Activated T-helper 9 cell treated with anti-CD3 and anti-CD28 coated beads, Interleukin-2, amount 50 U/mL, for 16 hours (primary cell): Measurements from ENCODE around the gene CALR3.
"Not testable (repeated sequence)": the region's sequence is repeated elsewhere in the genome, so short reads cannot be mapped to it uniquely, and the experiment has no call there.

ENCODE experiments used
- DNase-seq: peaks from one replicate; pipeline ENCODE4 v3.0.0-alpha.2; 2020; ENCODE audit warnings: low read depth

Gene CALR3, protein sequence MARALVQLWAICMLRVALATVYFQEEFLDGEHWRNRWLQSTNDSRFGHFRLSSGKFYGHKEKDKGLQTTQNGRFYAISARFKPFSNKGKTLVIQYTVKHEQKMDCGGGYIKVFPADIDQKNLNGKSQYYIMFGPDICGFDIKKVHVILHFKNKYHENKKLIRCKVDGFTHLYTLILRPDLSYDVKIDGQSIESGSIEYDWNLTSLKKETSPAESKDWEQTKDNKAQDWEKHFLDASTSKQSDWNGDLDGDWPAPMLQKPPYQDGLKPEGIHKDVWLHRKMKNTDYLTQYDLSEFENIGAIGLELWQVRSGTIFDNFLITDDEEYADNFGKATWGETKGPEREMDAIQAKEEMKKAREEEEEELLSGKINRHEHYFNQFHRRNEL

DNA sequence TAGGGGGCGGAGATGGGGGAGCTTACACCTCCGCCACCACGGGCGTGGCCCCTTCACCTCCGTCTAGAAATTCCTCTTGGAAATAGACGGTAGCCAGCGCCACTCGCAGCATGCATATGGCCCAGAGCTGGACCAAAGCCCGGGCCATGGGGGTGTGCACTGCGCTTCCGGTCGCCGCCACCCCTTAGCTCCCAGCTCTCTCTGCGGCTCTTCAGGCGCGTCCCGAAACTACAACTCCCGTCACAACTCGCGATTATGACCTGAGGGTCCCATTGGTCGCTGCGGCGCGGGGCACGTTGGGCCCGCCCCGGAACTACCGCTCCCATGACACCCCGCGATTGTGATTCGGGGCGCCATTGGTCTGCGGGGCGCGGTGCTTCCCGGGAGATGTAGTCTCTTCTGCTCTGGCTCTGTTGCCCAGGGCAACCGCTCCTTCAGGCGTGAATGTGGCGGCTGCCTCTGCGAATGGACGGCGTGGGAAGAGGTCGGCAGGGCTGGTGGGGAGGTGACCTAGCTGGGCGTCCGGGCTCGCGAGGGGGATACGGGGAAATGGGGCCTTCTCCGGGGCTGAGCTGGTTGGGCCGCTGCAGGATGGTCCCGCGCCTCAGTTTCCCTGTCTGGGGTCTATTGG, at the start of gene CALR3, which contains the start of gene C19orf44:
TSS of gene CALR3 (minus strand) at position 186 of the 631 bp plus-strand sequence. CDS start at position 148, 38 bp downstream.
TSS of gene C19orf44 (plus strand) at position 413 of the 631 bp plus-strand sequence. CDS start 4,399 bp downstream, outside the sequence.
- DNase-seq, result peak; percentile 95

DNA sequence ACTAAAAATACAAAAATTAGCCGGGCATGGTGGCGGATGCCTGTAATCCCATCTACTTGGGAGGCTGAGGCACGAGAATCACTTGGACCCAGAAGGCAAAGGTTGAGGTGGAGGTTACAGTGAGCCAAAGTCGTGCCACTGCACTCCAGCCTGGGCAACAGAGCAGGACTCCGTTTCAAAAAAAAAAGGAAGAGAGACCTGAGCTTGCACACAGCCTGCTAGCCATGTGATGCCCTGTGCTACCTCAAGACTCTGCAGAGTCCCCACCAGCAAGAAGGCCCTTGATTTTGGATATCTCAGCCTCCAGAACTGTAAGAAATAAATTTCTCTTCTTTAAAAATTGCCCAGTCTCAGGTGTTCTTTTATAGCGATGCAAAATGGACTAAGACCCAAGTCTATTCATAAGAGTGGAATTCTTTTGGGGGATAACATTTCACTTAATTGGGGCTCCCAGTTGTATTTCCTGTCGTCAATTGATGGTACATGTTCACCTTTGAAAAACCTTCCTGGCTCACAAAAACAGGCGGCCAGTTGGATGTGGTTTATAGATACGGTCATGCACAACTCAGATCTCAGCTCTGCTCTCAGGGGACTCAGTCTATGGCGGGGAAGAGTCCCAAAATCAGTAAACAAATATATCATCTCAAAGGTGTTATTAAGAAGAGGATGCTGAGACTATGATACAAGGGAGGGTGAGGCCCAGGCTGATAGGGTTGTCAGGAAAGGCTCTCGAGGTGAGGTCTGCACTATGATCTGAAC, 48.7 kb upstream of the CALR3 start:
- no peak for DNase-seq

DNA sequence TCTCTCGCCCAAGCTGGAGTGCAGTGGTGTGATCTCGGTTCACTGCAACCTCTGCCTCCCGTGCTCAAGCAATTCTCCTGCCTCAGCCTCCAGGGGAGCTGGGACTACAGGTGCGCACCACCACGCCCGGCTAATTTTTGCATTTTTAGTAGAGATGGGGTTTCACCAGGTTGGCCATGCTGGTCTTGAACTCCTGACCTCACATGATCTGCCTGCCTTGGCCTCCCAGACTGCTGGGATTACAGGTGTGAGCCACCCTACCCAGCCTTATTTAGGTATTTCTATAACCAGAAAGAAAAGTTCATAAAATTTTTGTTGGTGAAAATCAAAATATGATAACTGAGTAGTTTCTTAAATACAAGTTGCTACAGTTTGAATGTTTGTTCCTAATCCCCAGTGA, 47.8 kb upstream of the CALR3 start:
- DNase-seq, result not testable (repeated sequence)

DNA sequence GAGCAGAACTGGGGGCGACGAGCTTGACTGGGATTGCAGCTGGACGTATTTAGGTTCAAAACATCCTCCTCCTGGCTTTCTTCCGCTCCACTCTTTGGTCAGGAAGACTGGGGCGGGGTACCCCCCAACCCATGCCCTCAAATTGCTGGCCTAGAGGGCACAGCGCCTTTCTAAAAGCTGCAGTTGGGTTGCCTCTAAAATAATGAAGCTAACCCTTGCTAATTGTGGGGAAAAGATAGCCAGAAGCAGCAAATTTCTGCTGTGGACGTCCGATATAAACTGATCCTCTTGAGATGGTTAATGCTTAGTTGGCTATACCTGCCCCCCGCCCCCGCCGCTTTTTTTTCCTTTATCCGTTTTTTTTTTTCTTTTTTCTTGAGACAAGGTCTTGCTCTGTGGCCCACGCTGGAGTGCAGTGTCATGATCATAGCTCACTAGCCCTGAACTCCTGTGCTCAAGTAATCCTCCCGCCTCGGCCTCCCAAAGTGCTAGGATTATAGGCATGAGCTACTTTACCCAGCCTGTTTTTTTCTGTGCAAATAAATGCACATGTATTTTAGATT, 47.0 kb upstream of the CALR3 start:
- DNase-seq, result no peak

DNA sequence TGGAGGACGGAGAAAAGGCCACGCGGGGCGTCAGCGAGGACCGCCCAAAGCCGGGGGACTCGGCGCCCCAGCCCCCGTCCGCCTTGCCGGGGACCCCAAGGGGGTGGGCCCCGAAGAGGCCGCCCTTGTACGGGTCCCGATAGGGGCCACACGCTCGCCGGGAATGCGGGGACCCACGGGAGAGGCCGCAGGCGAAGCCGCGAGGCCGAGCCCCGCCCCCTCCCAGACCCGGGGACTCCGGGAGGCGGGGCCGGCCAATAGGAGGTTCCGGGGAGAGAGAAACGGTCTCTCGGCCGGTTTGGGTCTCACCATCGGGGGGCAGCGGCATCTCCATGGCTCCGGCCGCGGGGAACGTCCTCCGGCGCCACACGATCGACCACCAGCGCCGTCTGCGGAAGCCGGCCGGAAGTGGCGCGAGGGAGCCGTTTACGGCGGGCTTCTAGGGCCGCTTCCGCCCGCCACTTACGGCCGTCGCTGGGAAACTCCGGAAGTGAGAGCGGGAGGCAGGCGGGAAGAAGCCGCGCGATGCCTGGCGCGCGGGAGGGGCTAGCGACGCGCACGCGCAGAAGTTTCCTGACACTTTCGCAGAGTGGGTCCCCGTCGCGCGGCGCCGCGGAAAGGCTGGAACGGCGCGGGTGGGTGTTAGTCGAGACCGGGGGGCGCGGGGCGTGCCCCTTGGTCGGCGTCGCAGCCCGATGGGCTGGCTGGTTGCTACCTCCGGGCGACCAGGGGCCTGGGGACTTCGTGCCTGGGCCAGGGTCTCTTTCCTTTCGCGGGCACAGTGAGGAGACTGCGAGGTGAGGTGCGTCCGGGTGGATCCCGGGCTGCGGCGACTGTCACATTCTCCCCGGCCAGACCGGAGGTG, 46.3 kb upstream of the CALR3 start, which contains the start of gene CHERP:
TSS of gene CHERP (minus strand) at position 393 of the 865 bp plus-strand sequence. CDS start at position 334, 59 bp downstream.
- DNase-seq, result peak; percentile 93

DNA sequence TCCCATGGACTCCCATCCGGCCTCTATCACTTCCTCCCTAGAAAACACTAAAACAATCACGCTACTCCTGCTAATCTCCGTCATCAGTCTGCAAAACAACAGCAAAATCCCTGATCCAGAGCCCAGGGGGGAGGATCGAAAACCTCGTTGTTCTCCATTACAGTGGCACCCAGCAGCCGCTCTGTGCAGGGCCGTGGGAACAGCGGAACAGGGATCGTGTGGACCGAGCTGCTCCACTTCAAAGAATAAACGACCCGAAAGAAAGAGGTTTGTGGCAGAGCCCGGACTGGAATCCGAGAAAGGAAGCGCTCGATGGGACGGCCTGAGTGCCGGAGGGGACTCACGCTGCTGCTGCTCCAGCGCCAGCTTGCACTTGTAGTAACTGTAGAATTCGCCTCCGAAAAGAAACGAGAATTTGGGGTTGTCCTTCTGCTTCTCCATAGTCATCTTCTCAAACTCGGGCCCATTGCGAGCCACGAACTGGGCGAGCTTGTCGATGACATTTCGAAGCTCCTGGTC, 45.6 kb upstream of the CALR3 start:
- no peak for DNase-seq

DNA sequence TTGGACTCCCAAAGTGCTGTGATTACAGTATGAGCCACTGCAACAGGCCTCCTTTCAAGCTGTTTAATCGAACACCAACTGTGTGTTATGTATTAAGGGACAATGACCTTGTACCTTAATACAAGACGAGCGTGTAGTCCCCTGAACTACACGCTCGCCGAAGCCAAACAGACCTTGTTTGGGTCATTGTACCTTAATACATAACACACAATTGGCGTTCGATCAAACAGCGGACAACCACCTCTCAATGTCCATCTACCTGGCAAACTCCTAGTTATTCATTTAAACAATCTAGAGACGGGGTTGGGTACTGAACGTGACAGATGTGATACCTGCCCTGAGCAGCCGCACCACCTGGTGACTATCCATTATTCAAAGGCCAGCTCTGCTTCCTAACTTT, 45.0 kb upstream of the CALR3 start:
- no peak for DNase-seq

DNA sequence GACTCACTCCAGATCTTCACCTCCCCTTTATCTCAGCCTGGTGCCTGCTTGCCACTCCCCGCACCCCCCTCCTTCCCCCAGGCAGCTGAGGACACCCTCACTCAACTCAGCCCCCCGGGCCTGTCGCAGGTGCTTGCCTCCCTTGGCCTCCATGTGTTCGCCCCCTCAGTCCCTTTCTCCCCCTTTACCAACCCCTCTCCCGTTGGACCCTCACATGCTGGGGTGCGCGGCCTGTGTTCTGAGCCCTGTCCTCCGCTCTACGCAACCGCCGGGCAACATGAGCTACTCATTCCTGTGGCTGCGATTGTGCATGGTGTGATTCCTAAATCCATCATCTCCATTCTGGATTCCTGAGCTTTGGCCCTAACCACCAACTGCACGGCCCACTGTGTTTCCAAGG, 41.1 kb upstream of the CALR3 start:
- DNase-seq, result no peak

DNA sequence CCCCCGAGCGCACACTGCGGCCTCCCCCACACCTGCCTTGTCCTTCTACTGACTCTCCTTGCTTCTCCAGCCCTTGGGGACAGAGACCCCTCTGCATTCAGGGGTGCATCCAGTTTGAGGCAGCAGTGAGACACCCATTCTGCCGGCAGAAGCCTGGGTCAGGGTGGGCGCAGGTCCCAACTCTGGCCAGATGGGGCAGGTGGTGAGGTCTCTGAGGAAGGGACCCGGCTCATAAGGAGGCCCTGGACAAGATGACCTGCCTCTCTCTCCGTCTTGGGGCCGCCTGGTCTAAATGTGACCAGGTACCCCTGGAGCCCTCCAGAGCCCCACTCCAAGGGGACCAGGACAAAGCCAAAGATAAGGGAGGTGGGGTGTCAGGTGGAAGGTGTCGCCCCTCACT, 40.2 kb upstream of the CALR3 start:
- DNase-seq, result no peak

DNA sequence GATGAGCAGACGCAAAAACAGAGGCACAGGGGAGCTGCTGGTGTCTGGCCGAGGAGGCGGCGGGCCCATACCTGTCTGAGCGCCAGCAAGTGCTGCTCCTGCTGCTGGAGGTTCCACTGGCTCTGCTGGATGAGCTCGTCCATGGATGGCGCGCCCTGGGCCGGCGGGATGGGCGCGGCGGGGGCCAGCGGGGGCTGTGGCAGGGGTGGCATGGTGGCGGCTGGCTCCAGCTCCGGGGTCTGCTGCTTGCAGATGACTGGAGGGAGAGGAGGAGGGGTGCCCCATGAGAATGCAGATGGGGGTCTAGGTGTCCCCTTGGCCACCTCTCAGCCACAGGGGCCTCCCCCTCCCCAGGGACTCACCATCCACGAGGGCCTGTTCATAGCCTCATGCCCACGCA, 39.4 kb upstream of the CALR3 start:
- DNase-seq, result no peak

DNA sequence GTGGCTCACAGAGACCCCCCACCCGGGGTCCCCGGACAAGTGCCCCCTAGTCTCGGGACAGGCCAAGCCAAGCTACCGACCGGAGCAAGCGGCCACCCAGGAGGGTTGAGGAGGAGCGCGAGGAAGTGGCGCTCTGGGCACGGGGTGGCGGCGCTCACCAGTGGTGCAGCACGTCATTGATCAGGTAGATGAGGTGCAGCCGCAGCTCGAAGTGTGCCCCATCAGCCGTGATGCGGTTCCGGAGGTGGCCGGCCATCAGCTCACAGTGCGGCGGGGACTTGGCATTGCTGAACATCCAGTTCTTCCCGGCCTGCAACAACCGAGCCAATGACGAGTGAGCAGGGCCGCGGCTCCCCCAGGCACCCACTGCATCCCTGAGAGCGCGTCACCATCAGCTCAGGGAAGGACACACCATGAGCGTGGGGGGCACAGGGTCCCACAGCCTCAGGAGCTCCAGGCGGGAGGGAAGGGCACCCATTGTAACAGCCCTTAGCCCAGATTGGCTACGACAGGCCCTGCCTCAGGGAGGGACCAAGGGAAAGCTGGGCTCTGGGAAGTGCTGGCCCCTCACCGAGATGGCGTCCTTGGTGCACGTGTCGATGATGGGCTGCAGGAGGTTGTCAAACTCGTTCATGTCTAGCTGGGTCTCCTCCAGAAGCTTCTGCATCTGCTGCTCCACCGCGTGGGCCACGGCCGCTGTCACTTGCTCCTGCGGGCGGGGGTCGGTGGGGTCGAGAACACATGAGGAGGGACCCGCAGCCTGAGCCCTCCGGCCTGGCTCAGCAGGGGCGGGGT, 36.7 kb upstream of the CALR3 start:
- DNase-seq, result no peak

DNA sequence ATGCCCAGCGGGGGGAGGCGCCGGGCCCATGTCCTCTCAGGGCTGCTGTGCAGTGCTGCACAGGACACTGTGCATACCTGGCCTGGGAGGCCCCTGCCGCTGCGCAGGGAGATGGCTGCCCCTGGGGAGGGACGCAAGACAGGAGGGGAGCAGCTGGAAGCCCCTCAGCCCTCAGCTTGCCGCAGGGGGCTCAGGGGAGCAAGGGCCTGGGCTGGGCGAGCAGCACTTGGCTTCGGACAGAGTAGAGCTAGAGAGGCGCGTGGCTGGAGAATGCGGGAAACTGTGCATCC, 35.4 kb upstream of the CALR3 start:
- DNase-seq, result no peak

DNA sequence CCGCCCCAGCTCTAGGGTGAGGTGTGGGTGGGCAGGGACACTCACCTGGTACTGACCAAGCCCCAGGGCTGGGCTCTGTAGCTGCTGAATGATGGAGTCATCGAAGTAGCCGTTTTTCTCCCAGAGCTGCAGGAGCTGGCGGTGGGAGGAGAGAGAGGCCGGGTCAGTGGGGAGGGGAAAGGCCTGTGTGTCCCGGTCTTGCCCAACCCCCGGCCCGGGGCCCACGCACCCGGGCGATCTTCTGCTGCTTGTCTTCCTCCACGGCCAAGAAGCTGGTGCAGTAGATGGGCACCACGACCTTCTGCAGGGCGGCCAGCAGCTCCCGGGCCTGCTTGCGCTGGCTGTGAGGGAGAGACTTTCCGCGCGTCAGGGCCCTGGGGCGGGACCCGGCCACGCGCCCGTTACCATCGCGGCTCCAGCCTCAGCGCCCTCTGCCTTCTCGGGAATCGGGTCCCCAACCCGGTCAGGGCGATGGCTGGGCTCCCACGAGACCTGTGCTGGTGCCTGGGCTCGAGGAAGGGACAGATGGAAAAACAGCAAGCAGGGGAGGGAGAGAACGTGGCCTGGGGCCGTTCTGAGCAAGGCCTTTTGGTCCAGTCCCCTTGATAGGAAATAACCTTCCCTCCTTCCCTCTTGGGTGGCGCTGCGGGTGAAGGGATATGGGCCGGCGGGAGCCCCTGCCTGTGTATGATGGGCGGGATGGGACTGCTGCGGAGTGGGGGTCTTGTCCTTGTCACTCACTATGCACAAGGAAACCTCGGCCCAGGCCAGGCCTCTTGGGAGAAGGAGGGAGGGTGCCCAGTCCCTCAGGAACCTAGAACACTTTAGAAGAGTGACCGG, 34.8 kb upstream of the CALR3 start:
- no peak for DNase-seq

DNA sequence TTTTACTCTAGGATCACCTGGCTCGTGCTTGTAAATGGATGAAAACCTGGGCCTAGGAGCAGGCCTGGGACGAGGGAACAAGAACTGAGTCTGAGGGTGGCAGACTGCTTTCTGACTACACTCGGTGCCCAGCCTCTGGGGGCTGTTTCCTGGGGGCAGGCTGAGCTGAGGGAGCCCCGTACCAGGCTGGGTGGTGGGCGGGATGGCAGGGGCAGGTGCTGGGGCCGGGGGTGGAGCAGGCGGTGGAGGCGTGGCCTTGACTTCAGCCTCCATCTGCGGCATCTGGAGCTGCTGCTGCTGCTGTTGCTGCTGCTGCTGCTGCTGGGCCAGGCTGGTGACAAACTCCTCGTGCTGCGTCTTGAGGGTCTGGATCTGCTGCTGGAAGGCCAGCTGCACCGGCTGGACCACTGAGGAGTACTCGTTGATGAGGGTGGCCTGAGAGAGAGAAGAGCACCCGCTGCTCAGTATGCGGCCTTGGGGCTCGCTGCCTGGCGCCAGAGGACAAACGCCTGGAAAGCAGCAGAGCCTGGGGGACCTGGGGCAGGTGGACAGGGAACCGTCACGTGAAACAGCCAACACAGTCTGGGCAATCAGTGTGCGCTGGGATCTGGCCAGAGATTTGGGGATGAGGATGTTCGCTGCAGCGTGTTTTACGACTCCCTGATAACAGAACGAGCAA, 33.6 kb upstream of the CALR3 start:
- DNase-seq, result no peak

DNA sequence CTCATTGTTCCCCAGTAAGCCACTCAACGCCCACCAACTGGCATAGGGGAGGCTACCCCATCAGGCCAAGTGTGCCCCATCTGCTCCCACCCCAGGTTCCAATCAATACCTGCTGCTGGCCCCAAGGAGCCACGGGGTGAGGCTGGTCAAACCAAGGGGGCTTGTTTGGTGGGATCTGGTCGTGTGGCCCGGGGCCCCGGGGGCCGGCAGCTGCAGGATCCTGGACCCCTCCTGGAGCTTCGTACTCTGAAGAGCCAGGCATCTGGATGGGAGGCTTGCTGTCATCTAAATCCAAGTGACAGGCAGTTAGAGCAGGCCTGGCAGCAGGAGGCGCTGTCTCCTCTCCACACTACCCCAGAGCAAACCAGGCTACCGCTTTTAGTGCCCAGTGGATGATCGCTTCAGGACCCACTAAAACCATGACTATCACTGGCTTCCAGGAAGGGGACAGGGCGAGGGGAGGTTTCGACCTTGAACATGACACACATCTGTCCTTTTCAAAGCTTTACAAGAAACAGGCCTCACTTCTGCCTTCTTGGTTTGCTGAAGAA, 32.1 kb upstream of the CALR3 start:
- no peak for DNase-seq

DNA sequence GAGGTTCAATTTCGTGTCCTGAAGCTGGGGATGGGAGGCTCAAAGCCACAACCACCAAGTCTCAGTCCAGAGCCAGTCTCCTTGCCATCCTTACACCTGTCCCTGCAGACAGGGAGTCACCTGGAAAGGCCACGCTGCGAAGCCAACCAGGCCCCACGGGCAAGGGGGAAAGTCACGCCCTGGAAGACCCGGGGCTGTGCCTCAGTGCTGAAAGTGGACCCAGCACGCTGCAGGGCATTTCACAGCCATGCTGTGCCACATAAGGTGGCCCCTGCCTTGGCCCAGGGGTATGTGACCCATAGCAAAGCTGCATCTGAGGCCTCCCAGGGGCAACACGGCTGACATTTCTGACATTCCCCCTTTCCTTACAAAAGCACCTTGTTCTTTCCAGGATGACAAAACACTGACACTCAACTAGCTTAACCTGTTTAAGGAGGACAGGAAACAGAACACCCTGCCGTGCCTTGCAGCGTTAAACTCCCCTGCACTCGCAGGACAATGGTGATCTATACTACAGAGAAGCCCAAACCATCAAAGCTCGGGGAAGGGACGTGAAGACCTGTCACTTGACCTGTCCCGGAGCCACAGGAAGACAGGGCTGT, 31.5 kb upstream of the CALR3 start:
- DNase-seq, result no peak

DNA sequence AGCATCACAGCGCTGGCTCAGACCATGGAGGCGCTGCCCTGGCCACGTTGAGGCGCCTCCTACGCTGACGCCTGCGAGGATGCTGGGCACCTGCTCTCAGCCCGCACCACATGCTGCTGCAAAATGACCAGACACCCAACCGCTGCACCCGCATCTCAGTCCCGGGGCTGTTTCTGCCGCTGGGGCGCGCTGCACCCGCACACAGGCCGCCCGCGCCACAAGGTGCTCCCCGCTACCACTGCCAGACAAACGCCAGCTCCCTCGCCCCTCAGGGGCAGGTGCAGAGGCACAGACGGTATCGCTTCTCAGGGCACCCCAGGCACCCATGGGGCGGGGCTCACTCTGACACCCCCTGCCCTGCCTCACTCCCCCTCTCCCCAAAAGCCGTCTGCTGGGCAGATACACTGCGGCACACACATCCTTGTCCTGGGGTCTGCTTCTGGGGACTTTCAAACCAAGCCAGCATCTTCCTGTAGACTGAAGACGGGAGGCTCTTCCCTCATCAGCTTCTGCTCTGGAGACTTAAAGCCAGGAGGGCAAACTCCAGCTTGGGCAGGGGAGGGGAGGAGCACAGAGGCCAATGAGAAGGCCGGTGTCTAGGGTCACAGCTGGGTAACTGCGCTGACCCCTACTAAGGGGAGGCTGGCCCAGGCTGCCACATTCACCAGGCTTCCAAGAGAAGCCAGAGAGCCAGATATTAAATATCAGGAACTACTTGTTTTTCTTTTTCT, 29.9 kb upstream of the CALR3 start:
- DNase-seq, result no peak
